Measurements from ENCODE around the gene STX2.

Gene STX2

GRCh38 chr12:130829391-130830245 lies 9.4 kb downstream of the STX2 start:
- DNase-seq: no peak

GRCh38 chr12:130828895-130829294 lies 10.2 kb downstream of the STX2 start:
- DNase-seq: no peak

- no peak for DNase-seq
Observed at GRCh38 chr12:130827432-130827831, 11.6 kb downstream of the STX2 start.

GRCh38 chr12:130826151-130826801 lies 12.8 kb downstream of the STX2 start:
- peak; percentile 11 to 69 (median 52) for DNase-seq

GRCh38 chr12:130825771-130826150 lies 13.3 kb downstream of the STX2 start:
- no peak for DNase-seq

- no peak for DNase-seq
Observed at GRCh38 chr12:130819681-130820080, 19.4 kb downstream of the STX2 start.

GRCh38 chr12:130818635-130819576 lies 20.1 kb downstream of the STX2 start:
- peak; percentile 53 to 78 (median 62) for DNase-seq

- DNase-seq: peak in 1 of 4 experiments; percentile 5
Observed at GRCh38 chr12:130818272-130818634, 20.8 kb downstream of the STX2 start.

GRCh38 chr12:130817804-130818203 lies 21.2 kb downstream of the STX2 start:
- no peak for DNase-seq

GRCh38 chr12:130816097-130816496 lies 23.0 kb downstream of the STX2 start:
- DNase-seq: no peak

GRCh38 chr12:130815028-130815741 lies 23.9 kb downstream of the STX2 start:
- no peak for DNase-seq

- DNase-seq: no peak
Observed at GRCh38 chr12:130813949-130814348, 25.1 kb downstream of the STX2 start.

GRCh38 chr12:130813436-130813835 lies 25.6 kb downstream of the STX2 start:
- no peak for DNase-seq

GRCh38 chr12:130809791-130810190 lies 29.3 kb downstream of the STX2 start:
- no peak for DNase-seq

- no peak for DNase-seq
Observed at GRCh38 chr12:130807309-130807708, 31.7 kb downstream of the STX2 start.

- DNase-seq: no peak
Observed at GRCh38 chr12:130806574-130806973, 32.5 kb downstream of the STX2 start.

- no peak for DNase-seq
Observed at GRCh38 chr12:130805635-130806034, 33.4 kb downstream of the STX2 start.

- DNase-seq: no peak
Observed at GRCh38 chr12:130804216-130804615, 34.8 kb downstream of the STX2 start.

- DNase-seq: no peak
Observed at GRCh38 chr12:130803702-130804101, 35.3 kb downstream of the STX2 start.

GRCh38 chr12:130800312-130800711 lies 38.7 kb downstream of the STX2 start:
- DNase-seq: no peak

- no peak for DNase-seq
Observed at GRCh38 chr12:130799051-130799450, 40.0 kb downstream of the STX2 start.

- no peak for DNase-seq
Observed at GRCh38 chr12:130796985-130797686, 41.9 kb downstream of the STX2 start.
